HepG2 (cell line): ENCODE data around the gene ARMH2. TPM values are rescaled to one million over a fixed set of nuclear protein-coding genes. Genes with fewer than 3 reads are reported as not detected.

Experiments
- ARID4A ChIP-seq: sonication (generic); formaldehyde crosslinking; IDR thresholded peaks from 2 replicates; pipeline ENCODE4 v1.5.0; 2020; ENCODE audit warnings: mild to moderate bottlenecking, missing genetic modification reagents, borderline replicate concordance
- ASH2L ChIP-seq: fragments of 300-600, 200-600 bp; sonication (generic); IDR thresholded peaks from 2 replicates; pipeline ENCODE4 v1.7.0; 2017; ENCODE audit warnings: low read depth, mild to moderate bottlenecking, moderate library complexity, mixed read lengths, low read length; ENCODE audit not compliant: insufficient read length
- EZH2 ChIP-seq: conservative IDR thresholded peaks from 2 replicates; pipeline ENCODE4 v1.6.1; 2012; ENCODE audit warnings: mild to moderate bottlenecking, low read depth, low read length, moderate library complexity
- GTF3A ChIP-seq: sonication (generic); formaldehyde crosslinking; conservative IDR thresholded peaks from 2 replicates; pipeline ENCODE4 v1.4.0; 2020; ENCODE audit warnings: mild to moderate bottlenecking, missing genetic modification reagents
- HDAC6 ChIP-seq: fragments of 200-600 bp; sonication (generic); IDR thresholded peaks from 2 replicates; pipeline ENCODE4 v1.7.0; 2017; ENCODE audit warnings: mild to moderate bottlenecking, antibody characterized with exemption, low read length, low read depth
- HES4 ChIP-seq: sonication (generic); formaldehyde crosslinking; IDR thresholded peaks from 2 replicates; pipeline ENCODE4 v1.9.0; 2021; ENCODE audit warnings: mild to moderate bottlenecking, missing genetic modification reagents, borderline replicate concordance
- HNRNPH1 ChIP-seq: fragments of 200-400 bp; formaldehyde crosslinking; optimal IDR thresholded peaks from 2 replicates; pipeline ENCODE3; 2017; ENCODE audit warnings: mild to moderate bottlenecking, low read depth, low read length
- HOXA9 ChIP-seq: sonication (generic); formaldehyde crosslinking; IDR thresholded peaks from 2 replicates; pipeline ENCODE4 v1.8.1; 2022; ENCODE audit warnings: missing genetic modification reagents, mild to moderate bottlenecking, moderate library complexity, borderline replicate concordance
- MED1 ChIP-seq: sonication (generic); formaldehyde crosslinking; IDR thresholded peaks from 2 replicates; pipeline ENCODE4 v1.4.0; 2020; ENCODE audit warnings: missing genetic modification reagents
- NAIF1 ChIP-seq: sonication (generic); formaldehyde crosslinking; IDR thresholded peaks from 2 replicates; pipeline ENCODE4 v1.5.0; 2020; ENCODE audit warnings: mild to moderate bottlenecking, missing genetic modification reagents, borderline replicate concordance
- RCOR2 ChIP-seq: IDR thresholded peaks from 2 replicates; pipeline ENCODE4 v1.6.1; 2016; ENCODE audit warnings: missing biosample characterization, missing genetic modification reagents
- SMAD3 ChIP-seq: sonication (generic); formaldehyde crosslinking; IDR thresholded peaks from 2 replicates; pipeline ENCODE4 v1.4.0; 2020; ENCODE audit warnings: missing genetic modification reagents
- SPEN ChIP-seq: sonication (generic); formaldehyde crosslinking; IDR thresholded peaks from 2 replicates; pipeline ENCODE4 v1.5.1; 2020; ENCODE audit warnings: low read depth, mild to moderate bottlenecking, missing genetic modification reagents
- TEAD3 ChIP-seq: optimal IDR thresholded peaks from 2 replicates; pipeline ENCODE3; 2016; ENCODE audit warnings: borderline replicate concordance
- TP53 ChIP-seq: sonication (generic); formaldehyde crosslinking; conservative IDR thresholded peaks from 2 replicates; pipeline ENCODE4 v1.4.0; 2020; ENCODE audit warnings: missing genetic modification reagents
- ZFP36 ChIP-seq: fragments of 150-350 bp; IDR thresholded peaks from 2 replicates; pipeline ENCODE4 v1.6.1; 2018; ENCODE audit warnings: borderline replicate concordance, low read length, low read depth; ENCODE audit not compliant: partially characterized antibody
- ZNF234 ChIP-seq: sonication (generic); formaldehyde crosslinking; conservative IDR thresholded peaks from 2 replicates; pipeline ENCODE4 v1.5.1; 2020; ENCODE audit warnings: mild to moderate bottlenecking, missing genetic modification reagents
- ZNF333 ChIP-seq: sonication (generic); formaldehyde crosslinking; IDR thresholded peaks from 2 replicates; pipeline ENCODE4 v1.4.0; 2020; ENCODE audit warnings: mild to moderate bottlenecking, missing genetic modification reagents, borderline replicate concordance
- ZNF552 ChIP-seq: sonication (generic); formaldehyde crosslinking; IDR thresholded peaks from 2 replicates; pipeline ENCODE4 v1.9.0; 2022; ENCODE audit warnings: missing genetic modification reagents, mild to moderate bottlenecking, borderline replicate concordance
- ZNF607 ChIP-seq: sonication (generic); formaldehyde crosslinking; IDR thresholded peaks from 2 replicates; pipeline ENCODE4 v1.5.1; 2020; ENCODE audit warnings: missing genetic modification reagents, mild to moderate bottlenecking, borderline replicate concordance
- ZNF816 ChIP-seq: sonication (generic); formaldehyde crosslinking; IDR thresholded peaks from 2 replicates; pipeline ENCODE4 v1.8.0; 2022; ENCODE audit warnings: missing genetic modification reagents, mild to moderate bottlenecking, borderline replicate concordance
- ZXDC ChIP-seq: sonication (generic); formaldehyde crosslinking; IDR thresholded peaks from 2 replicates; pipeline ENCODE4 v1.5.0; 2020; ENCODE audit warnings: mild to moderate bottlenecking, missing genetic modification reagents
- polyA plus RNA-seq, 8 experiments: library from polyadenylated mRNA; depleted of rRNA in 3 of 8; stranded (reverse) in 7 of 8; unstranded in 1 of 8; fragments of >200 nt; fragmentation: Illumina TruSeq in 4 of 8; extraction: Trizol in 4 of 8; gene quantifications; 2 replicates each; pipeline versions ENCODE4 v1.2.1 to v1.2.3, GENCODE V29; 2011 to 2016; ENCODE audit warnings: low read depth in 4 of 8, missing spikeins in 1 of 8, mixed read lengths in 1 of 8; ENCODE audit not compliant: insufficient read depth in 1 of 8
- total RNA-seq, 5 experiments: library from RNA; depleted of rRNA; stranded (reverse); fragments of >200 nt; fragmentation: Illumina TruSeq; extraction: Trizol; gene quantifications; 2 replicates each; pipeline ENCODE4 v1.2.3, GENCODE V29; 2016; ENCODE audit warnings: low read depth in 1 of 5

ARMH2 gene
- total and polyA plus RNA-seq, 2 of the 13 experiments (the other 11 are each of a cell fraction or from before 2014, with no cell fraction given) = not detected

GRCh38 chr6:24779416-24780016 lies 19.2 kb downstream of the ARMH2 start (continued):
- TF ChIP-seq ARID4A (CRISPR knock-in tag) = no peak
- no peak for TF ChIP-seq EZH2
- no peak for TF ChIP-seq ZNF607
- TF ChIP-seq TP53 = no peak
- TF ChIP-seq ZFP36 = no peak
- TF ChIP-seq ASH2L = no peak
- TF ChIP-seq RCOR2 (CRISPR knock-in tag) = no peak
- 0 out of 2 replicates have a peak, but pooled peaks have one; percentile 36 for TF ChIP-seq SMAD3 (CRISPR knock-in tag)
- no peak for TF ChIP-seq ZNF234 (CRISPR knock-in tag)
- TF ChIP-seq SPEN (CRISPR knock-in tag) = no peak
- TF ChIP-seq HDAC6 = no peak
- TF ChIP-seq ZNF333 = no peak
- TF ChIP-seq TEAD3 (CRISPR knock-in tag) = peak; percentile 25
- no peak for TF ChIP-seq HNRNPH1
- no peak for TF ChIP-seq GTF3A (CRISPR knock-in tag)
- peak; percentile 53; the same call in 1 of the 2 replicates for TF ChIP-seq MED1 (CRISPR knock-in tag)
- TF ChIP-seq ZNF552 (CRISPR knock-in tag) = no peak
- TF ChIP-seq NAIF1 (CRISPR knock-in tag) = no peak
- no peak for TF ChIP-seq HOXA9 (CRISPR knock-in tag)
- TF ChIP-seq HES4 = no peak
- TF ChIP-seq ZXDC (CRISPR knock-in tag) = no peak
- no peak for TF ChIP-seq ZNF816
